NCI-H2196 (cell line): ENCODE results near the gene MARCHF9.
"Not testable (repeated sequence)": the region's sequence is repeated elsewhere in the genome, so short reads cannot be mapped to it uniquely, and the experiment has no call there.

Experiments used
- DNase-seq: peaks from one replicate; lab custom pipeline; 2025; ENCODE audit not compliant: unreplicated experiment; lab: John Stamatoyannopoulos, UW

MARCHF9 gene

GRCh38 chr12:57769594-57769993 lies 14.7 kb downstream of the MARCHF9 start:
- DNase-seq, result no peak

- DNase-seq, result no peak
Measured at GRCh38 chr12:57770734-57771133, 15.8 kb downstream of the MARCHF9 start.

GRCh38 chr12:57771236-57771872 lies 16.5 kb downstream of the MARCHF9 start:
- peak; percentile 91 for DNase-seq

GRCh38 chr12:57771873-57772428 lies 17.0 kb downstream of the MARCHF9 start, which contains the start of gene METTL1:
TSS of gene METTL1 (minus strand) at chr12:57772105. CDS start at chr12:57772083, 22 bp downstream.
- DNase-seq, result peak; percentile 95

GRCh38 chr12:57772429-57773322 lies 17.8 kb downstream of the MARCHF9 start, which contains the start of gene EEF1AKMT3:
TSS of gene EEF1AKMT3 (plus strand) at chr12:57772614. CDS start at chr12:57772725, 111 bp downstream.
- DNase-seq, result peak; percentile 45

GRCh38 chr12:57774634-57775033 lies 19.7 kb downstream of the MARCHF9 start:
- not testable (repeated sequence) for DNase-seq

GRCh38 chr12:57775044-57775443 lies 20.1 kb downstream of the MARCHF9 start:
- DNase-seq, result no peak

- DNase-seq, result no peak
Measured at GRCh38 chr12:57775563-57776246, 20.8 kb downstream of the MARCHF9 start.

GRCh38 chr12:57776247-57776587 lies 21.3 kb downstream of the MARCHF9 start:
- DNase-seq, result no peak

- no peak for DNase-seq
Measured at GRCh38 chr12:57777367-57777766, 22.5 kb downstream of the MARCHF9 start.

GRCh38 chr12:57777911-57778310 lies 23.0 kb downstream of the MARCHF9 start:
- DNase-seq, result no peak

GRCh38 chr12:57779736-57780135 lies 24.8 kb downstream of the MARCHF9 start:
- no peak for DNase-seq

- DNase-seq, result no peak
Measured at GRCh38 chr12:57780284-57780897, 25.5 kb downstream of the MARCHF9 start.

- no peak for DNase-seq
Measured at GRCh38 chr12:57781244-57781643, 26.3 kb downstream of the MARCHF9 start.

GRCh38 chr12:57781801-57782200 lies 26.9 kb downstream of the MARCHF9 start:
- DNase-seq, result no peak

- DNase-seq, result no peak
Measured at GRCh38 chr12:57782243-57782607, 27.3 kb downstream of the MARCHF9 start.

GRCh38 chr12:57782608-57783465 lies 27.9 kb downstream of the MARCHF9 start, which contains the start of gene TSFM:
TSS of gene TSFM (plus strand) at chr12:57782787. CDS start at chr12:57782802, 15 bp downstream.
- peak; percentile 97 for DNase-seq

- no peak for DNase-seq
Measured at GRCh38 chr12:57783466-57783801, 28.5 kb downstream of the MARCHF9 start.

GRCh38 chr12:57783861-57784260 lies 29.0 kb downstream of the MARCHF9 start:
- DNase-seq, result no peak

GRCh38 chr12:57793920-57794319 lies 39.0 kb downstream of the MARCHF9 start:
- DNase-seq, result no peak
